ENCODE results near the gene LIN52.

LIN52 gene, protein sequence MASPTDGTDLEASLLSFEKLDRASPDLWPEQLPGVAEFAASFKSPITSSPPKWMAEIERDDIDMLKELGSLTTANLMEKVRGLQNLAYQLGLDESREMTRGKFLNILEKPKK

DNA sequence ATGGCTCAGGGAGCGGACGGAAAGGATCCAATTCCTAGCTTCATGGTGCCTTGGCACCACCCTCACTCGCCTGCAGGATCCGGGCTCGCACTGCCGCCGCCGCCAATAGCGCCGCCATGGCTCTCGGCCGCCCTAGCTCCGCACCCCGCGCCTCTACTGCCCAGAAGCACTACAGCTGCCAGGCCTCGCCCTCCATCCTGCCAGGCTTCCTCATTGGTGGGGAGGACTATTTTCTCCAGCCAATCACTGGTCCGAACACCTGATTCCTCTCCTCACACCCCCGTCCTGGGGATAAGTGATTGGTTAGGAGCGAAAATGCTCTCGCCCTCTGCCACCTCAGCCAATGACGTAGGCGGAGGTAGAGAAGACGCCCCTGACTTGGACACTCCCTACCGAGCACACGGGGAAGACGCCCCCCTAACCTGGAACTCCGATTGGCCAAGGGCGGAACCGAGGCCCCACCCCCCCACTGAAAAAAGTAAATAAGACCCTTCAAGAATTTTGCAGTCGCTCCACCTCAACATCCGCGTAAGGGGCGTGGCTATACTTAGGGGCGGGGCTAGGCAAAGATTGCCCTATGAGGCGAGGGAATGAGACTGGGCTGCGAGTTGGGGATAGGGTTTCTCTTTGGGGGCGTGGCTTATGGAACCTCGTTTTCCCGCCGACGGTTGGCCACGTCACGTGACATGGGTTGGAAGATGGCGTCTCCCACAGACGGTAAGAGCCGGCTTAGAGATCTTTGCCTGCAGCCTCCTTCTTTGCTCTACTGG lies at the start of gene LIN52, which contains the start of gene ALDH6A1:
Gene LIN52, plus strand, starts transcription at position 680 of the 770 bp plus-strand sequence. Its CDS starts 19 bp downstream, at position 699.
Gene ALDH6A1, minus strand, starts transcription at position 177 of the 770 bp plus-strand sequence. Its CDS starts 59 bp downstream, at position 118.
- DNase-seq: peak; percentile 100

DNA sequence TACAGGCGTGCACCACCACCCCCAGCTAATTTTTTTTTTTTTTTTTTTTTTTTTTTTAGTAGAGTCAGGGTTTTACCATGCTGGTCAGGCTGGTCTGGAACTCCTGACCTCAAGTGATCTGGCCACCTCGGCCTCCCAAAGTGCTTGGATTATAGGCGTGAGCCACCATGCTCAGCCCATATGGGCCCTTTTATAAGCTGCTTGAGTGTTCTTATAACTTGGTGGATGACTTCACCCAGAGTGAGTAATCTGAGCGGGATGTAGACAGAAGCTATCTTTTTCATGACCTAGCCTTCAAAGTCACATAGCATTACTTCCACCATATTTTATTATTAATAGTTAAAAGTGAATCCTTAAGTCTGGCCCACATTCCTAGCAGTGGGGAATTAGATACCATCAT lies 49.2 kb upstream of the LIN52 start:
- no peak for DNase-seq

DNA sequence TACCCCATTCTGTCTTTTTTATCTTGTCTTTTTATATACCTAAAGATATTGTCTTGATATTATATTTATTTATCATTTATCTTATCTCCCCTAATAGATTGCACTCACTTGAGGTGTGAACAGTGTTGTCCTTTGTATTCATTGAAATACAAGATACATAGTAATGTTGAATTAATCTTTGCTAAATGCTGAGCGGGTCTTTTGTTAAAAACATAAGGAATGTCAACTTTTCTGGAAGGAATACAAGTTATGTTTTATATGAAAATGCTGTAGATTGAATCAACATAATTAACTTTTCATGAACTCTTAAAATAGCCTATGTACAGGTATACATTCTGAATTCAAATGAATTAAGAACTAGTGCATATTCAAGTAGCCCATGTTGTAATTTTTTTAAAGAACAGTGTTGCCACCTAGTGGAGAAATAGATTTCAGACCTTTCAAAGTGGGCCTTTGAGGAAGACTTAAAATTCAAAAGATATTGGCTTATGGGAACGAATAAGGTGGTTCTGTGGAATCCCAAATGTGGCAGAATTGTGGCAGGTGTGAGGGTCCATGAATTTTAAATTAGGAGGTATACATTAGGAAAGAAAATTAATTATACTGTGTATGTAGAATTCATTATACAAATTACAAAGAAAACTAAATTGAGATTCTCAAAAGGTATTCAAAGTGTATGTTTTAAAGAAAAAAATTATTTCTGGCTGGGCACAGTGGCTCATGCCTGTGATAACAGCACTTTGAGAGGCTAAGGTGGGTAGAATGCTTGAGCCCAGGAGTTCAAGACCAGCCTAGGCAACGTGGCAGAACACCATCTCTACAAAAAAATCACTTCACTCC lies 46.5 kb upstream of the LIN52 start:
- DNase-seq: peak; percentile 71

DNA sequence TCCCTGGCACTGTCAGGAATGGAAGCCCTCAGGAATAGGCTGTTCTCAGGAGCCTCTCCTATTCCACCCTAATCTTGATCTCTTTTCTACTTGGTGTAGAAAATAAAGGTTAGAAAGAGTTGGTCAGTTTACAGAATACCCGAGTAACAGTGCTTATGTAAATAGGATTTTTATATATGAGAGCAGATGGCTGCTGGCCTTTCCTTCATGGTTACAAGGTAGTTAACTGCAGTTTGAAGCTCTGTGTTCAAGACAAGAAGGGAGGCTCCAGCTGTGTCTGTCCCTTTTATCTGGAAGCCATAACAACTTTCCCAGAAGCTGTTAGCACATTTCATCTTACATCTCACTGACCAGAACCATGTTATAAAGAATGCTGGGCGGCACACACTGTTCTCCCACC lies 42.5 kb upstream of the LIN52 start:
- no peak for DNase-seq

DNA sequence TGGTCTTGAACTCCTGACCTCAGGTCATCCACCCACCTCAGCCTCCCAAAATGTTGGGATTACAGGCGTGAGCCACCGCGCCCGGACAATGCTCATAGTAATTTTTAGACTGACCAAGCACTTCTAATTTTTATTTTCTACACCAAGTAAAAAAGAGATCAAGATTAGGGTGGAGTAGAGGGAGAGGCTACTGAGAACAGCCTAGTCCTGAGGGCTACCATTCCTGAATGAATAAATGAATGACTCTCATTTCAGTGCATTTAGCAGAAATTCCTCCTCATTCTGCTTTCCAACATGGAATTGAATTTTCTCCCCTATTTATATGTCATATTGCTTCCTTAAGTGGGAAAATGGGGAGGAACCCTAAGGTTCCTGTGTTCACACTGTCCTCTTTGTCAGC lies 39.2 kb upstream of the LIN52 start:
- no peak for DNase-seq

DNA sequence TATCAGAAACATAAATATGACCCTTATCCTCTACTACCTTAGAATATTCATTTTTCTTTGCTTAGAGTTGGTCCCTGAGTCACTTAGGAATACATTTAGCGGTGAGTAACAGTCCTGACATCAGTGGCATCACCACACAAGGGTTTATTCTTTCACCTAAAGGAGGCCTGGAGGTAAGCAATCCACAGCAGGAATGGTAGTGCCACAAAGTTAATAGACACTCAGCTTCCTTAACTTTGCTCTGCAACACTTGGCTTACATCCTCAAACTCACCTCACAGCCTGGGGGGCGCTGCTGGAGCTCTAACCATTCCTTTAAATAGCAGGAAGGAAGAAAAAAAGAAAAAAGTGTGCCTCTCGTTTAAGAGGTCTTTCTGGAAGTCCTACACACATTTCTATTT lies 36.5 kb upstream of the LIN52 start:
- peak; percentile 31 for DNase-seq

DNA sequence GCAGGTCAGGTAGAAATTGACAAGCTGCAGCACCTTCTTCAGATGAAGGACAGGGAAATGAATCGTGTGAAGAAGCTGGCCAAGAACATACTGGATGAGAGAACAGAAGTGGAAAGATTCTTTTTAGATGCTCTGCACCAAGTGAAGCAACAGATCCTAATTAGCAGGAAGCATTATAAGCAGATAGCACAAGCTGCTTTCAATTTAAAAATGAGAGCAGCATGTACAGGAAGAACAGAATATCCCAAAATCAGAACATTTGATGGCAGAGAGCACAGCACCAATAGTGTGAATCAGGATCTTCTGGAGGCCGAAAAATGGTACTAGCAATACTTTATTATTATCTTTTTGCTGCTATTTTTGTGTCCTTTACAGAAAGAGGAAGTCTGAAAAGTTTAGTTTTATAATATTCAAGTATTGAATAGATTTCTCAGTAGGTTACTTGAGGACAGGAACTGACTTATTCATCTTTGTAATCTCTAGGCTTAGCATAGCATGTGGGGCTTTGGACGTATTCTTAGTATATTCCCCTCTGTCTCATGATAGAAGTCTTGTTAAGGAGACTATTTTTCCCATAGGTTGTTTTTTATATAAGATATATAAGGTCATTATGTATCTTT lies 34.8 kb upstream of the LIN52 start:
- no peak for DNase-seq

DNA sequence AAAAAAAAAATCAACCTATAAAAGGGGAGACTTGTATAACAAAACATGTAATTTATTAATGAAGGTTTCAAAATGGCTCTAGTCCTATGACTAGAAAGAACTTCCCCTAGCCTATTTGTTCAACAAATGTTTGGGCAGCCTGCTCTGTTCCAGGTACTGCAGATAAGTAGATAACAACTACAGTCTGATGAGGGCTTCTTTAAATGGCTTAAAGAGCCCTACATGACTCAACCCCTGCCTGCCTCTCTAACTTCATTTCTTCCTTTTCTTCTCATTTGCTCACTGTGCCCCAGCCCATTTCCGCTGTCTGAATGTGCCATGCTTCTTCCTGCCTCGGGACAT lies 22.0 kb upstream of the LIN52 start:
- no peak for DNase-seq

DNA sequence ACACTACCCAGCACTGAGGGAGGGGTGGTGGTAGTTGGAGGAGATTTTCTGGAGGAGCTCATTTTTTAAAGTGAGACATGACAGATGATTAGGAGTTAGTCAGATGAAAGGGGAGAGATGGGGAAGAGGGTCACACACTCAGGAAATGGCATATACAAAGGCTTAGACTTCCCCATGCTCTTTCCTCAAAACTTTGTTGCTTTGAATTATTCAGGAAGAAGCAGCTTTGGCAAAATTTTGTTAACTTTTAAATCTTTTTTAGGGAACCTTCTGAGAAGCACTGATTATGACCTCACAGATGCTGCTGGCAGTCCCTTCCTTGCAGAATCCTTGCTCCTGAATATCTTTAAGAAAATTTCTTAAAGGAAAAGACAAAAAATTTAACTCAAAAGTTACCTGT lies 20.3 kb upstream of the LIN52 start:
- no peak for DNase-seq

DNA sequence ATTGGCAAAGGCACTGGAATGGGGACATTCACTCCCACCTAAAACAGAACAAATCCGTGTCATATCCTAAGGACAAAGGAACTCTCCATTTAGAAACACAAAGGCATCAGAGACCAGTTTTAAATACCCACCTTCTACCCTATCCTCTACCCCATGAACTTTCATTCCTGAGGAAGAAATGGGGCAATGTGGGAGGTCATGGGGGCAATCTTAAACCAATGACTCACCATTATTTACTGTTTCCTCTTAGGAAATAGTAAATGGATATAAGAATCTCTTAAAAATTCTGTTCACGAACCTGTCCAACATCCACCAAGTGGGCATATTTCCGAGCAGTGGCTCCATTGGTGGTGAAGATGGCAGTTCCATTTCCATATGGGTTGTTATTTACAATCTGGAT lies 19.9 kb upstream of the LIN52 start:
- DNase-seq: no peak

DNA sequence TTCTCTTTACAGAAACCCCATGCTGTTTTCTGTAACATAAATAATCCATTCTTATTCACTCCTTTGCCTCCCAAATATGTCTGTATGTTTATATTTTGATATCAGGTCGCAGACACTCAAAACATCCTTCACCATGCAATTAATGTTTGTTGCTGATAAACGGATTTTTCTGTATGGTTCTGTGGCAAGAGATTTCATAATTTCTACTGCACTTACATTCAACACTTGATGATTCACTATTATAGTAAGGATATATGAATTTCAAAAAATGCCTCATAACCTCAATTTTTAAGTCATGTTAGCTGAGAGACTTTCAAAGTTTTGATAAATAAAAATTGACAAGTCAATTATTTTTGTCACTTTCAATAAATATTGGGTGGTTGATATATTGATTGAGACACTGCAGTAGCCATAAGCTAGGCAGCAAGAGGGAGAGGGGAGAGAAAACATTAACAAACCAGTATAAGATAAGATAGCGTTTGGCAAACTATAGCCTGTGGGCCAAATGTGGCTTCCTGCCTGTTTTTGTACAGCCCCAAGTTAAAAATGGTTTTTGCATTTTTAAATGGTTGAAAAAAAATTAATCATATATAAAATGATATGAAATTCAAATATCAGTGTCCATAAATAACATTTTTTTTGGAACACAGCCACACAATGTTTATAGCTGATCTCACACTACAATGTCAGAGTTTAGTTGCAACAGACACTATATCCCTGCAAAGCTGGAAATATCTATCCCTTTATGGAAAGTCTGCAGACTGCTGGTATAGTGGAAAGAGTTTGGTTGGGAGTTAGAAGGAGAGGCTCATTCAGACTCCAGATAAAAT lies 18.8 kb upstream of the LIN52 start:
- no peak for DNase-seq

DNA sequence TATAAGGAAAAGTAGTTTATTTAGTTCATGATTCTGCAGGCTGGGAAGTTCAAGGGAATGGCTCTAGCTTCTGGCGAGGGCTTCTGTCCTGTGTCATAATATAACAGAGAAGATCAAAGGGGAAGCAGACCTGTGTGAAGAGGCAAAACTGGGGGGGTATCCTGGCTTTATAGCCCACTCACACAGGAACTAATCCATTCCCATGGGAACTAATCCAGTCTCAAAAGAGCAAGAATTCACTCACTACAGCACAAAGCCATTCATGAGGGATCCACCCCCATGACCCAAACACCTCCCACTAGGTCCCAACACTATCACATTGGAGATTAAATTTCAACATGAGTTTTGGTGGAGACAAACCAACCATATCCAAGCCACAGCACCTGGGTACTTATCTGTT lies 7.4 kb upstream of the LIN52 start:
- no peak for DNase-seq

DNA sequence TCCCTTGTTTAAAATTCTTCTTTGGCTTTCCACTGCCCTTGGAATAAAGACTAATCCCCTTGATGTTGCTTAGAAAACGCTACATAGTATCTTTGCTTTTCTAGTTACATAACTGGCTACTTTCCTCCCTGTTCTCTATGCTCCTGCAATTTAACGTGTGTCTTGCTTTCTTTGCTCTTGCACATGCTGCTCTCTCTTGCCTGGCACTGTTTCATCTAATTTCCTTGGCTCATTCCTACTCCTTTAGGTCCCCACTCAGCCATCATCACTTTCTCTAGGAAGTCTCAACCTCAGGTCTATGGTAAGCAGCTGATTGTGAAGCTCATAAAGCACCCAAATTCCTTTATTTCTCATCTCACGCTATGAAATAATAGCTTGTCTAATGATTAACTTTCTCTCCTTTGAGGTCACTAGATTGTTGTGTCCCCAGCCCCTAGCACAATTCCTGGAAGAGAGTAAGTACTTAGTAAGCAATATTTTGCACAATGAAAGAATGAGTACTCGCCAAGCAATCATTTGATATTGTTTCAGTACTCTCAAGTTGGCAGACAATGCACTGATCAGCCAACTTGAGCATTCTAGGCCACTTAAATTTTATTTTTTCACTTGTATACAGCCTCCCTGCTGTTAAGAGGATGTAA lies 3.8 kb upstream of the LIN52 start:
- no peak for DNase-seq

DNA sequence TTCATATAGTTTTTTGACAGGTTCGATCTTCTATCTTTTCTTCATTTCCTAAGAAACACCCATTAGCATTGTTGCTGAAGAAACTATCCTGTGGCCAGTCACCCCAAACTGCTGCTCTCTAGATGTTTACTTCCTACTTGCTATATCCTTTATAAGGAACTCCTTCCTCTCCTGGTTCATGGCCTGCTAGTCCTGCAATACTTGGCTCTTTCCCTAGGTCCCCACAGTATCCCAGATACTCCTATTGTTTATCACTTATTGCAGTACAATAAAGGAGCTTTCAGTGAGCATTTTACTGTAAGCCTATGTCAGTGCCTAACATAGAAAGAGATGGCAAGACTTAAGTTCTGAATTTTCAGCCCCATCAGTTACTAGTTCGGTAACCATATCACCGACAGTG lies 3.3 kb upstream of the LIN52 start:
- no peak for DNase-seq

DNA sequence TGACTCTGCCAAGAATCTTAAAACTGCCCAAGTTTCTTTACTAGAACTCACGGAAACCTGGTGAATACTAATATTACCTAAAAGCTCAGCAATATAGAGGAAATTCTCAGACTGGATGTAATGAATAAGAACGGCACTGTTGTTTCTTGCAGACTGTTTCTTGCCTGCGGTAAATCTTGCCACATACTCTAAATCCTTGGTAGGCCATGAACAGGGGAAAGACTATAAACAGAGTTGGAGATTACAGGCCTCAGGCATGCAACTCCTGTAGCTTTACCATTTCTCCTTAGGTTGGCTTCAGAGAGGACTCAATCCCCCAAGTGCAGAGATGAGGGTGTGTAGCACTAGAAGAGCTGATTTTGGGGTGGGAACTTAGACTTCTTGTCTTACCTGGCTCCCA lies 1.6 kb upstream of the LIN52 start:
- no peak for DNase-seq

DNA sequence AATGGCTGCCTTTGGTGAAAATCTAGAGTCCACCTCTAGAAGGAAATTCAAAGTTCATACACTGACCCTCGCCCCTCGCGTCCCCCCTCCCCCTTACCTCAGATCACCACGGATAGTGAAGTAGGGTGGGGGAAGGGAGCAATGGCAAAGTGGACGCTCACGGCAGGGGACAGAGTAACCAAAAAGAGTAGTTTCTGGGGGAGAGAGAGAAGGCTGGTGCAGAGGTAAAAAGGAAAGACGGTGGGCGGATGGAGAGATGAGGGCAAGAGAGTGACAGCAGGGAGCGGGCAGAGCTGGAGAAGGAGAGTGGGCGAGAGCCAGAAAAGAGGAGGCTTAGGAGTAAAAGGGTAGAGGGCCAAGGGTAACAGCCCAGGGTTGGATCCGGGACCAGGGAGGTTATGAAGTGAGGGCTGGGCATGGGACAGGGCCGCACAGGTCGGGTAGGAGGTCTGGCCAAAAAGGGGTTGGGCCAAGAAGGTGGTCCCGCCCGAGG lies 926 bp upstream of the LIN52 start:
- peak; percentile 42 for DNase-seq

DNA sequence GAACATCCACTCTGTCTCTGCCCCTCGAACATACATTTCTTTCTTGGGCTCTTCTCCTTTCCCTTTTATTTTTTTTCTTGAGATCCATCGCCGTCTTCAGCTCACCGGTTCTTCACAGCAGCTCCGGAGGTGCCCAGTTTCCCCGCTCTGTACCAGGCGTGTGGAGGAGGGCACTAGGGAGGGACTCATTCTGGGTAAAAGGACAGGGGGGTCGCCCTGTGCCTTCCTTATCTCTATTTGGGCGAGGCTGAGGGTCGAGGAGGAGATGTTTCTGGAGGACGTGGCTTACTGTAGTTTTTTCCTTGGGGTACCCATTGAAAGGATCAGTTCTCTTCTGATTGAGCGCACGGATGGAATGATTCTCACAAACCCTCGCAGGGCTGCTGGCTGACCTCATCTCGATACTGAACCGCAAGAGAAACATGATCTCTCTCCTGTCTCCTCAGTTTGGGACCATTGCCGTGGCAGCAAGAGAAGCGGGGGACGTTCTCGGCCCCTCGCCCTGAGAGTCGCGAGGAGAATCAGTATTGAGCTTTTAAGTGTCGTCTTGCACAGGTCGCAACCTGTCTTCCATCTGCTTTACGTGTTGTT lies 386 bp downstream of the LIN52 start:
- DNase-seq: peak; percentile 53

DNA sequence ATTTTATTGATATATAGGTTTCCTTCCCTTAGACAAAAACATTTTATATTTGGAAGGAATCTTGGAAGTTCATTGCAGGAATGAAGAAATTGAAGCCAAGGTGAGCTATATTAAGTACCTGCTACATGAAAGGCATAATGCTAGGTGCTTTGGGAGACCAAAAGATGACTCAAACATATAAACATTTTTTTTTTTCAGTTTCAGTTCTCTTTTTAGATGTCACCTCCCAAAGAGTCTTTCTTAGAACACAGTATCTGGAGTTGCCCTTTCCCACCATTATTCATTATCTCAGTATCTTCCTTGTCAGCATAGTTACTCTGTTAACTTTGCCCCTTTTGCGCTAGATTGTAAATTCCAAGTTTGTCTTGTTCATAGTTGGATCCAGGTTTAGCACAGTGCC lies 1.1 kb downstream of the LIN52 start:
- no peak for DNase-seq

DNA sequence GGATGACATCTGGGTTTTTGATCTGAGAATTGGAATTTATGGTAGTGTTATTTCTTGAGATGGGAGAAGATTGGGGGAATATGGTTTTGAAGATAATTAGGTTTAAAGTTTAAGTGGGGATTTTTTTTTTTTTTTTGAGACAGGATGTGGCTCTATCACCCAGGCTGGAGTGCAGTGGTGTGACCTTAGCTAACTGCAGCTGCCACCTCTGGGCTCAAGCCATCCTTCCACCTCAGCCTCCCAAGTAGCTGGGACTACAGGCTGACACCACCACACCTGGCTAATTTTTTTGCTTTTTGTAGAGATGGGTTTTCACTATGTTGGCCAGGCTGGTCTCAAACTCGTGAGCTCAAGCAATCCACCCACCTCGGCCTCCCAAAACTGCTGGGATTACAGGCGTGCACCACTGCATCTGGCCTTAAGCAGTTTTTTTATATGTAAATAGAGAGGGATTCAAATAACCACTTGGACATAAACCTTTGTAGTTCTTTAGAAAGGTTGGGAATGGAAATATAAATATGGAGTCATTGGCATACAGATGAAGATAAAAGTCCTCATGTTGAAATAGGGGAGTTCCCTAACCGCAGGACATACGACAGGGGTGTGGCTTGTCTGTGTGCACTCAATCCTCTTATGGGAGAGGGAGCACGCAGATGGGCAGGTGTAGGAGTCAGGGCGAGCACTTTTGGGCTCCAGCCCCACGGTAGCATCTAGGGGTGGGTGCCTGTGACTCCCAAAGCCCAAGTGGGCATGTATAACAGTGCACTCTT lies 4.7 kb downstream of the LIN52 start:
- no peak for DNase-seq

DNA sequence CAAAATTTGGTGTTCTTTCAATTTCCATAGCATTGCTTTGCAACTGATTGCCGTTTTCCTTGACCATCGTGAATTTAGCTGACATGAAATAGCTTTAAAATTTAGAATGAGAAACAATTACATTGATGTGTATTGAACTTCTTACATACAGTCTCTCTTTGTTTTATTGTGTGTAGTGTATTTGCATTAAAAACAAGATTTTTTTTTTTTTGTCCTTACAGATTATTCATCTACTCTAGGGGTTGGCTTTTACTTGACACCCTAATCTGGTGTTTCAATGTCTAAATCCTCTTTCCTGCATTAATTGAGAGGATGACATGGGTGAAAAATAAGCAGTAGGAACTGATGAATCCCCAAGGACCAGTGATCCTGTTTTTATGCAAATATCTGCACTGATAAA lies 20.6 kb downstream of the LIN52 start:
- DNase-seq: no peak

DNA sequence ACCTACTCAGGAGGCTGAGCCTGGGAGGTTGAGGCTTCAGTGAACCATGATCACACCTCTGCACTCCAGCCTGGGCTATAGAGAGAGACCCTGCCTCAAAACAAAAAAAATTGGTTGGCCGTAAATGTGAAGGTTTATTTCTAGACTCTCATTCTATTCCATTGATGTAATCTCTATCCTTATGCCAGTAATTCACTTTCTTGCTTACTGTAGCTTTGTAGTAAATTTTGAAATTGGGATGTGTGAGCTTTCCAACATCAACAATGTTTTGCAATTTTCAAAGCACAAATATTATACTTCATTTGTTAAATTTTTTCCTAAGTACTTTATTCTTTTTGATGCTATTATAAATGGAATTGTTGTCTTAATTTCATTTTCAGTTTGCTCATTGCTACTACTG lies 24.6 kb downstream of the LIN52 start:
- no peak for DNase-seq

Measured in NCI-H69 (cell line).